Activated naive CD8-positive, alpha-beta T cell (primary cell): ENCODE results near the gene CDO1.

Experiments used
- H3K27ac Mint-ChIP-seq: one replicate; pipeline ENCODE4 v1.8.0; 2021; ENCODE audit warnings: mixed read lengths
- H3K27me3 Mint-ChIP-seq: one replicate; pipeline ENCODE4 v1.8.0; 2021; ENCODE audit warnings: mixed read lengths
- H3K36me3 Mint-ChIP-seq: one replicate; pipeline ENCODE4 v1.8.0; 2021; ENCODE audit warnings: mixed read lengths
- H3K4me1 Mint-ChIP-seq: one replicate; pipeline ENCODE4 v1.8.0; 2021; ENCODE audit warnings: low read depth, mixed read lengths
- H3K4me3 Mint-ChIP-seq: one replicate; pipeline ENCODE4 v1.8.0; 2021; ENCODE audit warnings: mild to moderate bottlenecking, mixed read lengths
- H3K9me3 Mint-ChIP-seq: one replicate; pipeline ENCODE4 v1.8.0; 2021; ENCODE audit warnings: low read depth, mixed read lengths

Gene CDO1

DNA sequence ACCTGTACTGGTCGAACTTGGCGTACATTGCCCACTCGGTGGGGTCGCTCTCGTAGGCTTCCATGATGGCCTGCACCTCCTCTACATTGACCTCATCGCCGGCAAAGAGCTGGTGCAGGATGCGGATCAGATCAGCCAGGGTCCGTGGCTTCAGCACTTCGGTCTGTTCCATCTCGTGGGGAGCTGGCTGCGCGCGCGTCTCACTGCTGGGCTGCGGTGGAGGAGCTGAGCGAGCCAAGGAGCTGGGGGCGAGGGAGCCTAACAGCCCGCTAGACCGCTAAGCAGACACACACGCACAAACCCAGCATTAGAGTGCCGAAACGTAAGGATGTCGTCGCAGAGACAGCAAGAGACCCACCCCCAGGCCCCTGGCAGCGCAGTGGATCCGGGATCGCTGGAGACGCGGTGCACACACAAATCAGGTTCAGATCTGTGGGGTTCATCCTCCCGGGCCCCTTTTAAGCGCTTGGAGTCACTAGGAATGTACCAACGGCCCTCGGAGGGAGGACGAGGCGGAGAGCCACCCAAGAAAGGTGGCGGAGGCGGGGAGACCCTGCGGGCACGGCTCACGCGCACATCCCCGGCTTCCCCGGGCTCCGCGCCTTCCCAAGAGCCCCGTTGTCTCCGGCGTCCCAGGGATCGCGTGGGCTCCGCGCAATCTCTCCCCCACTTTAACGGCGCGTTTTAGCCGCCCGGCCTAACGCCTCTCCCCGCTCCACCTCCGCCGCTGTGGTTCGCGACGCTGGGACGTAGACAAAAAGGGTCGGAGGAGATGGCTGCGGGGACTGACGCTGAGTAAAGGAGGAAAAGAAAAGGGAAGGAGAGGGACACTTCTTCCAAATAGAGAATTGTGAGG is at the start of gene CDO1:
TSS of gene CDO1 (minus strand) at position 434 of the 856 bp plus-strand sequence. CDS start at position 172, 262 bp downstream.
- H3K27ac Mint-ChIP-seq: no peak within 1 kb of the TSS
- H3K4me1 Mint-ChIP-seq: peaks cover 17% of the 10 kb centered on the region
- H3K4me3 Mint-ChIP-seq: peak within 1 kb of the TSS; percentile 75

DNA sequence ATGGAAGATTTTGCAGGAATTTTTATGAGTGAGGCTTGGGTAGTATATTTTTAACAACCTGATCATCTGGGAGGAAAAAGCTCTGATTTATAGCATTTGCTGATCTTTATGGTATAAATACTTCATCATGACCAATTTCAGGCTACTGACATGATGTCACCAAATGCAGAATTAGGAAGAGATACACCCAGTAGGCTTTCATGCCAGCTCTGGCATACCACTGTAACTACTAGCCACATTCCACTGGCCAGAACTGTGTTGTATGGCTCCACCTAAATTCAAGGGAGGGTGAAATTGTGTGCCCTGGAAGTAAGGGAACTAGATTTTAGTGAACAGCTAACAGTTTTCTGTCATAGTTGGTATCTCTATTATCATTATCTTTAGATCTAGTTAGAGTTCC is 42.9 kb upstream of the CDO1 start:
- Mint-ChIP-seq H3K27ac (no peak overlapping the region), H3K4me1 (peaks cover 21% of the 10 kb centered on the region), H3K4me3 (no peak overlapping the region), H3K27me3 (no peaks in the 10 kb centered on the region), H3K9me3 (no peaks in the 10 kb centered on the region), H3K36me3 (peaks cover 2% of the 10 kb centered on the region)

More for the DNA sequence above, at the start of gene CDO1:
- Mint-ChIP-seq H3K27me3 (peaks cover 58% of the 10 kb centered on the region), H3K9me3 (no peaks in the 10 kb centered on the region), H3K36me3 (no peaks in the 10 kb centered on the region)

DNA sequence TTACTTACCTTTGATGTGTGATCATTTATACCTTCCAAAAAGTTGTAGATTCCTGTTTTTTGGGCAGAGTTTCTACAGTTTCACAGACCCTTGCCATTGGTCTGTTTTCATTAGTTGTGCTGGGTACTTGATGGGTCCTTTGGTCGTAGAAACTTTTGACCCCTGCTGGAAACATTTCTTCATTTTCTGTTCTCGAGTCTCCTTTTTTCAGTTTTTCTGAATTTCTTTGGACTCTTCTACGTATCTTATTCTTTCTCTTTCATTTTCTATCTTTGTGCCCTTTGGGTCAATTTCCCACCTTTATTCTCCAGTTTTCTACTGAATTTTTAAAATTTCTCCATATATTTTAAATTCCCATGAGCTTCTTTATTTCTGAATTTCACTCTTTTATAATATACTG is 41.9 kb upstream of the CDO1 start:
- Mint-ChIP-seq H3K4me3 (no peak overlapping the region), H3K4me1 (peaks cover 23% of the 10 kb centered on the region), H3K27me3 (no peaks in the 10 kb centered on the region)

DNA sequence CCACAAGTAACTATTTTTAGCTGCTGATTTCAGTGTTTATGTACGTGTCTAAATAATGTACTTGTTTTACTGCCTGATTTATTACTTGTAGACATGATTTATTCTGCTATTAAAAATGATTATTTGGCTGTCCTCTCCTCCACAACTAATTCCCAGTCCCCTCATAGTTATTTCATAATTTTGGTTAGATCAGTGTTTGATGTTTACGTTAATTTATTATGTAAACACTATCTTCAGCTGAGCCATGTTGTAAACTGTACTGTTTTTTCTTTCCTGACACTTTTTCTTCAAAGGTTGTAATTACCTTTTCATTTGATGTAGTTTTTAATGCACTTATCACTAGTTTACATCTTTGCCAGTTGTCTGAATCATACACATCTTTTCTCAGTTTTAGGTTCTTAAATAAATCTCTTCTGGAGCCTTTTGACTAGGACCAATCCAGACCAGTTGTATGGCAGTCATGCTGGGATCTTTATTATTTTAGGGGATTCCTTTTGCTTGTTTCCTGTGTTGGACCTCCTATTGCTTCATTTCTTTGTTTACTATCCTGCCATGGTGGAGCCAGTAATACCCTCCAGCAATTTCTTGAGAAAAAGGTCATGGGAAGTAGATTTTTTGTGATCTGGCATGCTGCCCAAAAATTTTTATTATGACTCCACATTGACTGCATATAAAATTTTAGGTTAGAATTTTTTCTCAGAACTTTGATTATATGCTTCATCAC is 41.3 kb upstream of the CDO1 start:
- no peak overlapping the region for H3K4me3 Mint-ChIP-seq
- peaks cover 11% of the 10 kb centered on the region for H3K9me3 Mint-ChIP-seq
- peaks cover 8% of the 10 kb centered on the region for H3K36me3 Mint-ChIP-seq
- peaks cover 23% of the 10 kb centered on the region for H3K4me1 Mint-ChIP-seq
- no peaks in the 10 kb centered on the region for H3K27me3 Mint-ChIP-seq
- H3K27ac Mint-ChIP-seq: no peak overlapping the region

More for the DNA sequence above, 41.9 kb upstream of the CDO1 start:
- Mint-ChIP-seq H3K36me3 (peaks cover 8% of the 10 kb centered on the region), H3K27ac (no peak overlapping the region), H3K9me3 (peaks cover 6% of the 10 kb centered on the region)

DNA sequence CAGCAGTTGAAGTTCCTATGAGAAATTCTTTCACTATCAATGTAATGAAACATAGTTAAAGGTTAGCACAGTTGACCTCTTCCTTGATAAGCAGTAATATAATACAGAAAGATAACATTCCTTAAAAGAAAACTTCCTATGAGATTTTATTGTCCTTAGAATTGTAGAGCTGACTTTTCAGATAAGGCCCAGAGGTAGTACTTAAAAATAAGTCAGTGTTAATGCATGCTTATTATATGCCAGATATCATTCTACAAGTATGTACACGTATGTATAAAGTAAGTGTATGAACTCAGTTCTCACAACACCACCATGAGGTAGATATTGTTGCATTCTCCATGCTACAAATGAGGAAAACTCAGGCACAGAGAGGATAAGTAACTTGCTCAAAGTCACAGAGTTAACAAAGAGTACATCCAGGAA is 40.6 kb upstream of the CDO1 start:
- H3K4me3 Mint-ChIP-seq: no peak overlapping the region

DNA sequence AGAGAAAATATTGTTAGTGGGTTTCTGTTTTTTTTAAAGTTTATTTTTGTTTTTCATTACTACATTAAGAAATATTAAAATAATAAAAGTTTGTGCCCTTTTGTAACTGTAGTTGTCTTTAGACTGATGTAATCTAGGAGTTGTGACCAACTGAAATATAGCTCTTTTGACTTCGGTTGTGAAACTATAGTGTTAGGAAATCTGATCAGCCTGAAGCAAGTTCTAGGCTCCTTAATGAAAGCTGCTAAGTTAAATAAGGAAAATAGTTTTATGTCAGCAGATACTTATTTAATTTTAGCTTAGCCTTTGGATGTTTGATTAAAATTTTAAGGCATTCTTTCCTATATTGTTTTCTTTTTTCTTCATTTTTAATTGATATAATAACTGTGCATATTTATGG is 39.5 kb upstream of the CDO1 start:
- H3K4me3 Mint-ChIP-seq: no peak overlapping the region

More for the DNA sequence above, 40.6 kb upstream of the CDO1 start:
- H3K9me3 Mint-ChIP-seq: peaks cover 11% of the 10 kb centered on the region
- H3K27ac Mint-ChIP-seq: no peak overlapping the region
- H3K4me1 Mint-ChIP-seq: peaks cover 23% of the 10 kb centered on the region
- no peaks in the 10 kb centered on the region for H3K27me3 Mint-ChIP-seq
- peaks cover 8% of the 10 kb centered on the region for H3K36me3 Mint-ChIP-seq

DNA sequence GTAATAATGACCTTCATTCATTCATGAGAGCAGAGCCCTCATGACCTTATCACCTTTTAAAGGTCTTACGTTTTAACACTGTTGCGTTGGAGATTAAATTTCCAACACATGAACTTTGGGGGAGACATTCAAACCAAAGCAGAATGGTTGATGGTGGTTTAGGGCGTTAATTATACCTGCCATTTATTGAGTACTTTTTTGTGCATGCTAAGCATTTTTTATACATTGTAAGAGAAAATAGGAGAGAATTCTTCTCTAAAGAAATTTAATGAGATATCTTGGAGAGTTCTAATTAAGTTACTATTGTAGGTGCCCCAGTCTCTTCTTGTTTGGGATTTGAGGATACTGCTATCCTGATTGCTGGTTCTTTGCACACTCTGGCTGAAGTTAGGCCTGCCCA is 37.7 kb upstream of the CDO1 start:
- no peaks in the 10 kb centered on the region for H3K27me3 Mint-ChIP-seq

More for the DNA sequence above, 39.5 kb upstream of the CDO1 start:
- no peaks in the 10 kb centered on the region for H3K27me3 Mint-ChIP-seq
- H3K9me3 Mint-ChIP-seq: peaks cover 11% of the 10 kb centered on the region
- H3K36me3 Mint-ChIP-seq: peaks cover 6% of the 10 kb centered on the region
- H3K4me1 Mint-ChIP-seq: peaks cover 23% of the 10 kb centered on the region
- H3K27ac Mint-ChIP-seq: no peak overlapping the region

DNA sequence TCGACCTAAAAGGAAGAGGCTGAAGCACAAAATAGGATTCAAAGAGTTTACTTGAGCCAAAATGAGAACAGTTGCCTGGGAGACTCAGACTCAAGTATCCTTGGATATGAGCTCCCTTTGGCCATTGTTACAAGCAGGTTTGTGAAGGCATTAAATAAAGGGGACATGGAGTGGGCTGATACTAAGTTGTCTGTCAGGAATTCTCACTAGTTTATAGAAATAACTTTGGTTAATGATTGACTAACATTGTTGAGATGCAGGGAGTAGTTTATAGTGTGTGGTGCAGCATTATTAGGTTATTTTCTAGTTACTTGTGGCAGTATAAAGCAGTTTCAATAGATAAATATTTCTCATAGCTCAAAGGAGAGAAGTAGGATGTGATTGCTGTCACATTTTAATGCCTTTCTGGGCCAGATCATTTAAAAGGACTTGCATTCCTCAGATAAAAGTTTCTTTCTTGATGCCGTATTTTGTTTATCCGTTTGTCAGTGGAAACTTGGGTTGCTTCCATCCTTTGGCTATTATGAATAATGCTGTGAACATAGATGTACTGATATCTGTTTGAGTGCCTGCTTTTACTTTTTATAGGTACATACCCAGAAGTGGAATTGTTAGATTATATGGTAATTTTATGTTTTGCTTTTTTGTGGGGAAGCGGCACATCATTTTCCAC is 34.4 kb upstream of the CDO1 start:
- no peak overlapping the region for H3K4me3 Mint-ChIP-seq
- H3K9me3 Mint-ChIP-seq: peaks cover 11% of the 10 kb centered on the region
- H3K36me3 Mint-ChIP-seq: peaks cover 6% of the 10 kb centered on the region
- H3K27me3 Mint-ChIP-seq: no peaks in the 10 kb centered on the region
- H3K27ac Mint-ChIP-seq: peak overlapping the region; percentile 13
- peaks cover 19% of the 10 kb centered on the region for H3K4me1 Mint-ChIP-seq

More for the DNA sequence above, 37.7 kb upstream of the CDO1 start:
- Mint-ChIP-seq H3K27ac (no peak overlapping the region), H3K9me3 (peaks cover 11% of the 10 kb centered on the region), H3K36me3 (peaks cover 6% of the 10 kb centered on the region), H3K4me3 (no peak overlapping the region), H3K4me1 (peaks cover 33% of the 10 kb centered on the region)

DNA sequence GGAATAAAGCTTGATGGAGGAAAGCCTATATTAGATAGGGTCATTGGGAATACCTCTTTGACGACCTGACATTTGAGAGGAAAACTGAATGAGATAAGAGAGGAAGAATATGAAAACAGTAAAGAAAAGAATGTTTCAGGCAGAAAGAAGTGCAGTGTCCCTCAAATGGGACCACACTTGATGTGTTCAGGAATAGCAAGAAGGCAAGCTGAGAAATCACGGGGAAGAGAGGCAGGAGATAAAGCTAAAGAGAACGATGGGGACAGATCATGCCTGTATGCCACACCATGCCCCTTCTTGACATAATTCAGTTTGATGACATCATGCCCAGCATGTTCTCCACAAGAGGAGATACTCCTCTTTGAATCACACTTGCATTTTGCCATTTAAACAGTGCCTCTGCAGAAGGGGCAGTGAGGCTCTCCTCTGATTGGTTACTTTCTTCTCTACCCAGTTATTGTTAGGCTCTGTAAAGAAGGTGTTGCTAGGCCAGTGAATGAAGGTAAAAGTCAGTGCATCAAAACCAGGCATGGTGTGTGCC is 32.9 kb upstream of the CDO1 start:
- Mint-ChIP-seq H3K27ac (no peak overlapping the region), H3K4me3 (no peak overlapping the region), H3K27me3 (no peaks in the 10 kb centered on the region), H3K4me1 (peaks cover 31% of the 10 kb centered on the region), H3K36me3 (peaks cover 6% of the 10 kb centered on the region), H3K9me3 (peaks cover 11% of the 10 kb centered on the region)

DNA sequence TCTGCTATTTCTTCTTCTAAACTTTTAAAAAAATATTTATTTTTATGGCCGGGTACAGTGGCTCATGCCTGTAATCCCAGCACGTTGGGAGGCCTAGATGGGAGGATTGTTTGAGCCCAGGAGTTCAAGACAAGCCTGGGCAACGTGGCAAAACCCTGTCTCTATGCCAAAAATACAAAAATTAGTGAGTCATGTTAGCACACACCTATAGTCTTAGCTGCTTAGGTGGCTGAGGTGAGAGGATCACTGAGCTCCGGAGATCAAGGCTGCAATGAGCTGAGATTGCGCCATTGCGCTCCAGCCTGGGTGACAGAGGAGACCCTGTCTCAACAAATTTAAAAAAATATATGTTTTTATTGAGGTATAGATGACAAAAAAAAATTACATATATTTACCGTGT is 30.8 kb upstream of the CDO1 start:
- no peak overlapping the region for H3K27ac Mint-ChIP-seq
- H3K4me3 Mint-ChIP-seq: no peak overlapping the region
- peaks cover 45% of the 10 kb centered on the region for H3K4me1 Mint-ChIP-seq
- H3K27me3 Mint-ChIP-seq: no peaks in the 10 kb centered on the region
- H3K9me3 Mint-ChIP-seq: no peaks in the 10 kb centered on the region
- H3K36me3 Mint-ChIP-seq: no peaks in the 10 kb centered on the region

DNA sequence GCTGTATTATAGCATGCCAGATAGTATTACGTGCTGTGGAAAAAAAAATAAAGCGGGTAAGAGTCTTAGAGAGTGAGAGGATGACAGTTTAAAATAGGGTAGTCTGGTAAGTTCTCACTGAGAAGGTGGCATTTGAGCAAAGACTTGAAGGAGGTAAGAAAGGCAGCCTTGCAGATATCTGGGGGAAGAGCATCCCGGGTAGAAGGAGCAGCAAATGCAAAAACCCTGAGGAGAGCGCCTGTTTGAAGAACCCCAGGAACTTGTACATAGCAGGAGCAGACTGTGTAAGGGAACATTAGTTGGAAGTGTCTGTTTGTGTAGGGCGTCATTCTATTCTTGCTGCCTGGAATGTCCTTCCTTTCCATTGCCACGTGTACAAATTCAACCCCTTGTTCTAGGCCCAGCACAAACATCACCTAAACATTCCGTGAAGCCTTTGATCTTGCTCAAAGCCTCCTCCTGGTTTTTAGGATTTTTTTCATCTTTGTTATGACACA is 27.9 kb upstream of the CDO1 start:
- H3K9me3 Mint-ChIP-seq: no peaks in the 10 kb centered on the region
- H3K27ac Mint-ChIP-seq: no peak overlapping the region
- no peaks in the 10 kb centered on the region for H3K36me3 Mint-ChIP-seq
- H3K4me3 Mint-ChIP-seq: no peak overlapping the region
- H3K27me3 Mint-ChIP-seq: no peaks in the 10 kb centered on the region
- H3K4me1 Mint-ChIP-seq: peaks cover 49% of the 10 kb centered on the region

DNA sequence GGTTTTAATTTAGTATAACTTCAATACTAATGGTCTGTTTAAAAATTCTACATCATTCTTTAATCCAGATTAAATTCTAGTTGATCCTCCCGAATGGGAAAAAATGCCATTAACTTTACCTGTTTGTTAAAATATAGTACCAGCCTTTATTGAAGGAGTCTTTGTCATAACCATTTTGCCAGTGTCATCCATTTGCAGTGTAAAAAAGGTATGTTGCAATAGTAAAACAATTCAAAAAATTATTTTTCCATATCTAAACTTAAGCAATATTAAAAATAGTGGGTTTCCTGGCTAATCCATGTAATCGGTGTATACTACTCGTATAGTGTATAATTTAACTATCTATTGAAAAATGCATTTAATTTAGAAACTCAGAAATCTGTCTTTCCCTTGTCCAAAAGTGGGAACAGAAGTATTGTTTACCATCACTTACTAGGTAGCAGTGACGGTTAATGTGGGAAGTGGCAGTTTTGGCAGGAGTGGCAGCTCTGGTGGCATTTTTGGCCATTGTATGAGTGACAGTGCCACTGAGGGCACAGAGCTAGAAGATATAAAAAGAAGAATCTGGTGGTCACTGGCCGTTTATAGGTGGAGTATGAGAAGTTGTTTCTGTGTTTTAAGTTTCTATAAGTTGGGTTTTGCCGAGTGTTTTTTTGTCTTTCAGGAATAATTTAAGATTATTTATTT is 27.1 kb upstream of the CDO1 start:
- H3K4me3 Mint-ChIP-seq: peak overlapping the region; percentile 96
- peaks cover 52% of the 10 kb centered on the region for H3K4me1 Mint-ChIP-seq
- no peaks in the 10 kb centered on the region for H3K9me3 Mint-ChIP-seq
- H3K36me3 Mint-ChIP-seq: no peaks in the 10 kb centered on the region
- no peak overlapping the region for H3K27ac Mint-ChIP-seq
- H3K27me3 Mint-ChIP-seq: no peaks in the 10 kb centered on the region

DNA sequence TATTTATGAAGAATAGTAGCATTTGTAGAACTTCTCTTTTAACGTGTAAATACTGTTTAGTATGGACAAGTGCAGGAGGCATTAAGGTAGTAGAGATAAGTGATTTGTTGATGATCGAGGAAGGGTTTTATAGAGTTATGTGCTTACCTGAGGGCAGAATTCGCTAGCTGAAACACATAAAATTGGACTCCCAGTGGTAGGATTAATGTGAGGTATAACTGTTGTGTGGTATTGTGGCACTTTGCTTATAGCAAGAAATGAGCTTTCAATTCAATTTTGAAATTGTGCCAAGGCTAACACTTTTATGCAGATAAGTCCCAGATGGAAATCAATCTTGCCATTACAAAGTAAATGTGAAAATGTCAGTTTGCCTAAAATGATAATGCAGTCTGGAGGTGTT is 26.5 kb upstream of the CDO1 start:
- no peaks in the 10 kb centered on the region for H3K36me3 Mint-ChIP-seq
- H3K4me3 Mint-ChIP-seq: peak overlapping the region; percentile 96
- H3K9me3 Mint-ChIP-seq: no peaks in the 10 kb centered on the region
- H3K4me1 Mint-ChIP-seq: peaks cover 57% of the 10 kb centered on the region
- H3K27me3 Mint-ChIP-seq: no peaks in the 10 kb centered on the region
- peak overlapping the region; percentile 91 for H3K27ac Mint-ChIP-seq
